GM12878 (cell line): ENCODE measurements around the gene RTN3. TPM values are rescaled to one million over a fixed set of nuclear protein-coding genes. Genes with fewer than 3 reads are reported as not detected.

Source experiments
- ATAC-seq: fragments of 200-7000 bp; cut with Tn5 transposase; 3 replicates; pipeline ENCODE4 v1.9.1; 2020; ENCODE audit warnings: mild to moderate bottlenecking, moderate library complexity
- BruUV-seq: library from RNA; stranded (reverse); fragments of 400-500 nt; replicated peaks from 2 replicates; lab custom pipeline; 2021; lab: Mats Ljungman, UMichigan
- CTCF ChIA-PET: fragments of 300-600 bp; sonication (Branson Sonifier 250); formaldehyde crosslinking; extraction: SDS; loops from one replicate; lab custom pipeline; 2021; ENCODE audit warnings: inconsistent platforms; lab: Yijun Ruan, JAX
- POLR2A ChIA-PET: fragments of 350-600 bp; formaldehyde crosslinking; extraction: SDS; loops from one replicate; lab custom pipeline; 2021; ENCODE audit warnings: inconsistent platforms; lab: Charles Lee
- RAD21 ChIA-PET: fragments of 300-600 bp; sonication (Branson Sonifier 250); formaldehyde crosslinking; loops from one replicate; lab custom pipeline; 2023; ENCODE audit warnings: antibody characterized with exemption; ENCODE audit not compliant: unreplicated experiment; lab: Charles Lee
- SMC1A ChIA-PET: fragments of 300-600 bp; sonication (Branson Sonifier 250); formaldehyde crosslinking; loops from one replicate; lab custom pipeline; 2023; ENCODE audit not compliant: unreplicated experiment, uncharacterized antibody; lab: Charles Lee
- DNase-seq: peaks from one replicate; pipeline ENCODE4 v3.0.0-alpha.2; 2011; ENCODE audit warnings: low read depth, low spot score
- FAIRE-seq: peaks from 3 replicates; lab custom pipeline; 2011; peaks lifted over from hg19 to GRCh38; lab: Jason Lieb, UNC
- H2AFZ ChIP-seq: 2 replicates; pipeline ENCODE4 v1.6.0; 2011; ENCODE audit warnings: low read depth, low read length, control low read depth; ENCODE audit not compliant: control insufficient read depth
- H3K27ac ChIP-seq: 2 replicates; pipeline ENCODE4 v1.5.1; 2011; ENCODE audit warnings: control low read depth; ENCODE audit not compliant: control insufficient read depth, insufficient read depth
- H3K27me3 ChIP-seq, 2 experiments: replicated peaks in 1 of 2; 2 replicates each; pipeline versions ENCODE4 v1.6.0 to v1.6.1; 2011; ENCODE audit warnings: low read length in 1 of 2; ENCODE audit not compliant: control insufficient read depth in 2 of 2, insufficient read depth in 2 of 2
- H3K36me3 ChIP-seq, 2 experiments: 2 replicates each; pipeline ENCODE4 v1.5.1; 2011; ENCODE audit warnings: low read length in 1 of 2; ENCODE audit not compliant: control insufficient read depth in 2 of 2, insufficient read depth in 2 of 2
- H3K4me1 ChIP-seq: 2 replicates; pipeline ENCODE4 v1.6.1; 2011; ENCODE audit warnings: mild to moderate bottlenecking, low read length, moderate library complexity, mixed read lengths; ENCODE audit not compliant: control insufficient read depth, insufficient read depth
- H3K4me2 ChIP-seq: 2 replicates; pipeline ENCODE4 v1.6.0; 2011; ENCODE audit warnings: control low read depth; ENCODE audit not compliant: control insufficient read depth, insufficient read depth
- H3K4me3 ChIP-seq: fragments of 200-600 bp; sonication (generic); 2 replicates; pipeline ENCODE4 v1.5.1; 2016
- H3K79me2 ChIP-seq: 2 replicates; pipeline ENCODE4 v1.6.0; 2011; ENCODE audit warnings: low read length; ENCODE audit not compliant: control insufficient read depth, insufficient read depth
- H3K9ac ChIP-seq: 2 replicates; pipeline ENCODE4 v1.8.0; 2011; ENCODE audit warnings: low read length, control low read depth, mixed read lengths; ENCODE audit not compliant: control insufficient read depth, insufficient read depth
- H3K9me3 ChIP-seq: replicated peaks from 3 replicates; pipeline ENCODE4 v1.5.1; 2011; ENCODE audit warnings: mild to moderate bottlenecking, low read length; ENCODE audit not compliant: control insufficient read depth, insufficient read depth
- H4K20me1 ChIP-seq: 2 replicates; pipeline ENCODE4 v1.6.0; 2011; ENCODE audit not compliant: control insufficient read depth, insufficient read depth
- BCL11A ChIP-seq: IDR thresholded peaks from 2 replicates; pipeline ENCODE4 v1.6.1; 2011; ENCODE audit warnings: low read depth, low read length
- E4F1 ChIP-seq: fragments of 450-650 bp; IDR thresholded peaks from 2 replicates; pipeline ENCODE4 v1.6.1; 2018; ENCODE audit warnings: borderline replicate concordance, mild to moderate bottlenecking; ENCODE audit not compliant: partially characterized antibody
- EED ChIP-seq: sonication (generic); IDR thresholded peaks from 2 replicates; pipeline ENCODE4 v1.6.1; 2016; ENCODE audit warnings: antibody characterized with exemption, low read depth
- FOXM1 ChIP-seq: IDR thresholded peaks from 2 replicates; pipeline ENCODE4 v1.6.1; 2012; ENCODE audit warnings: low read depth, mild to moderate bottlenecking, inconsistent platforms, low read length, moderate library complexity
- LARP7 ChIP-seq: fragments of 450-650 bp; IDR thresholded peaks from 2 replicates; pipeline ENCODE4 v1.6.1; 2017; ENCODE audit warnings: mild to moderate bottlenecking
- MLLT1 ChIP-seq: fragments of 450-650 bp; IDR thresholded peaks from 2 replicates; pipeline ENCODE4 v1.6.1; 2016; ENCODE audit warnings: mild to moderate bottlenecking
- MYC ChIP-seq: IDR thresholded peaks from 2 replicates; pipeline ENCODE4 v1.6.1; 2011; ENCODE audit warnings: mild to moderate bottlenecking, low read length, moderate library complexity, inconsistent platforms; ENCODE audit not compliant: insufficient read depth, insufficient replicate concordance, insufficient read length, severe bottlenecking
- NFYB ChIP-seq: IDR thresholded peaks from 2 replicates; pipeline ENCODE4 v1.6.1; 2011; ENCODE audit warnings: low read depth, mild to moderate bottlenecking, low read length, improper control_type of control experiment, moderate library complexity; ENCODE audit not compliant: insufficient read depth
- NRF1 ChIP-seq: conservative IDR thresholded peaks from 2 replicates; pipeline ENCODE4 v1.6.1; 2011; ENCODE audit warnings: mild to moderate bottlenecking, low read depth, low read length, improper control_type of control experiment
- RELB ChIP-seq: fragments of 450-650 bp; IDR thresholded peaks from 2 replicates; pipeline ENCODE4 v1.6.1; 2017; ENCODE audit warnings: low read depth, mild to moderate bottlenecking, moderate library complexity
- RUNX3 ChIP-seq: IDR thresholded peaks from 2 replicates; pipeline ENCODE4 v1.6.1; 2012; ENCODE audit warnings: low read length, inconsistent platforms
- SMC3 ChIP-seq: IDR thresholded peaks from 2 replicates; pipeline ENCODE4 v1.6.1; 2011; ENCODE audit warnings: low read length, improper control_type of control experiment, borderline replicate concordance
- SUPT20H ChIP-seq: IDR thresholded peaks from 2 replicates; pipeline ENCODE4 v1.6.1; 2011; ENCODE audit warnings: low read depth, mild to moderate bottlenecking, low read length, moderate library complexity, borderline replicate concordance; ENCODE audit not compliant: control insufficient read depth
- TBL1XR1 ChIP-seq: IDR thresholded peaks from 2 replicates; pipeline ENCODE4 v1.6.1; 2012; ENCODE audit warnings: low read depth, low read length, improper control_type of control experiment
- ZZZ3 ChIP-seq: IDR thresholded peaks from 2 replicates; pipeline ENCODE4 v1.6.1; 2011; ENCODE audit warnings: low read depth; ENCODE audit not compliant: control insufficient read depth, insufficient read length
- WGBS: methylation state at CpG from one replicate; pipeline ENCODE4 v1.1.6; 2016; ENCODE audit warnings: low lambda C conversion rate; ENCODE audit not compliant: insufficient replicate concordance, insufficient coverage; ENCODE audit errors: missing lambda C conversion rate; 5-methylcytosine and 5-hydroxymethylcytosine counted together
- in situ Hi-C: fragments of 300-500 bp; cut with MboI; formaldehyde crosslinking; loops from 9 replicates; pipeline ENCODE4 v1.14.3; 2018; ENCODE audit warnings: mixed read lengths
- intact Hi-C: fragments of 100-400 bp; cut with micrococcal nuclease; formaldehyde crosslinking; loops from one replicate; pipeline ENCODE4 v1.14.2; 2022; ENCODE audit not compliant: unreplicated experiment
- polyA plus RNA-seq, 11 experiments: library from polyadenylated mRNA; depleted of rRNA in 4 of 11; unstranded in 6 of 11; stranded (reverse) in 5 of 11; fragments of >200 nt; fragmentation: Nextera tagmentation in 4 of 11; fragmentation: Illumina TruSeq in 1 of 11; extraction: Ambion mirVana in 4 of 11; extraction: Trizol in 1 of 11; gene quantifications; 1 replicate in 1 of 11; 2 replicates in 10 of 11; pipeline versions ENCODE4 v1.2.1 to v1.2.3, GENCODE V29; 2011 to 2016; ENCODE audit warnings: inconsistent platforms in 2 of 11, missing spikeins in 2 of 11, low read depth in 1 of 11
- total RNA-seq, 4 experiments: library from RNA; depleted of rRNA in 3 of 4; stranded (reverse); fragments of >200 nt in 3 of 4; fragmentation: Illumina TruSeq in 1 of 4; extraction: Trizol in 1 of 4; gene quantifications; 2 replicates each; pipeline versions ENCODE4 v1.2.1 to v1.2.3, GENCODE V29; 2013 to 2021

Gene RTN3
- total and polyA plus RNA-seq, 10 of the 15 experiments (the other 5 are each of a cell fraction or from before 2014, with no cell fraction given), result 22.9 to 64.2 (median 47.0) TPM

- FAIRE-seq (no peak), ATAC-seq (no peak), DNase-seq (no peak)
- CTCF ChIA-PET, result interaction anchor here (0.7 to 1.8 kb wide), 4 partner anchors 11 to 177 kb away, joined by 3 to 11 read pairs (median 4); partner anchors contain the start of gene RTN3
- H3K4me1 ChIP-seq, result no peaks in the 10 kb centered on the region
- H3K27ac ChIP-seq, result no peak overlapping the region
- no peak overlapping the region for H3K9ac ChIP-seq
- BruUV-seq, result no TSS peak
- RAD21 ChIA-PET, result interaction anchor here (0.9 kb wide), 1 partner anchor 17 kb away, joined by 3 read pairs; no protein-coding TSS in a partner anchor
- SMC1A ChIA-PET, result interaction anchor here (0.6 to 1.8 kb wide), 2 partner anchors 85 to 1494 kb away, joined by 3 to 4 read pairs; no protein-coding TSS in a partner anchor
- WGBS, result 80% methylated on average over 4 of the region's 4 CpGs
- intact Hi-C loops (no loop called here), in situ Hi-C loops (no loop called here)
- H3K79me2 ChIP-seq, result no peaks in the 10 kb centered on the region
- H3K9me3 ChIP-seq, result no peaks in the 10 kb centered on the region
- no peak overlapping the region for H2AFZ ChIP-seq
- peaks cover 4 to 9% of the 10 kb centered on the region in 2 experiments for H3K36me3 ChIP-seq
- TF ChIP-seq E4F1 (no peak), RUNX3 (no peak), MLLT1 (no peak), ZZZ3 (no peak), NFYB (no peak), SUPT20H (no peak), EED (no peak), NRF1 (no peak), RELB (no peak), FOXM1 (no peak), SMC3 (no peak), TBL1XR1 (no peak), MYC (no peak), BCL11A (no peak), LARP7 (no peak)
- H3K27me3 ChIP-seq, result no peaks in the 10 kb centered on the region
- H3K4me3 ChIP-seq, result no peak overlapping the region
- no peaks in the 10 kb centered on the region for H4K20me1 ChIP-seq
- no peak overlapping the region for H3K4me2 ChIP-seq
- POLR2A ChIA-PET, result no interaction called here
Measured at GRCh38 chr11:63749624-63750023, 68.3 kb downstream of the RTN3 start.
